GOT3 (cell line): ENCODE data around the gene CARM1.
"Not testable (repeated sequence)": the region's sequence is repeated elsewhere in the genome, so short reads cannot be mapped to it uniquely, and the experiment has no call there.

Source experiments
- DNase-seq: peaks from one replicate; lab custom pipeline; 2025; ENCODE audit warnings: mixed read lengths; lab: John Stamatoyannopoulos, UW

The CARM1 gene

DNA sequence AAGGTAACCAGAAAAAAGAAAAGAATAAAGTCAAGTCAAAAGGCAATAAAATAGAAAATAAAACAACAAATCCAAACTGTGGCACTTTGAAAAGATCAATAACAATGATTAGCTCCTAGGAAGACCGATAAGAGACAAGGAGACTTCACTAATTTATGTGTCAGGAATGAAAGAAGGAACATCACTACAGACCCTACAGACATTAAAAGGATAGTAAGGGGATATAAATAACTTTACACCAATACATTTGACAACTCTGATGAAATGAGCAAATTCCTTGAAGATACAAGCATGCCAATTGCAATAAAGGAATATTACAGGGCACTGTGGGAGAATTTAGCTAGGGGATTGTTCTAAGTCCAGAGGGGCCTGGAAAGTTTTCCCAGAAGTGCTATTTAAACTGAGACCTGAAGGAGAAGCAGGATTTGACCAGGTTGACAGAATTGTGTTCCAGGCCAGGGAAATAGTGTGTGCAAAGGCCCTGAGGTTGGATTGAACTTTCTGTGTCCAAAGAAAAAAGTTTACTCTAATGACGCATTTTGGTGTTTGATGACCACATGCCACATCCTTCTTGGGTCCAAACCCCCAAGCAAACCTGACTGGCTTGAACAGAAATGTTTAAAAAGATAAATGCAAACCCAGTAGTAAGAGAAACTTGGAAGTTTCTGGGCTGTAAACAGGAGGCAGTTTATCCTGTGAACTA lies 24.7 kb upstream of the CARM1 start:
- no peak for DNase-seq

DNA sequence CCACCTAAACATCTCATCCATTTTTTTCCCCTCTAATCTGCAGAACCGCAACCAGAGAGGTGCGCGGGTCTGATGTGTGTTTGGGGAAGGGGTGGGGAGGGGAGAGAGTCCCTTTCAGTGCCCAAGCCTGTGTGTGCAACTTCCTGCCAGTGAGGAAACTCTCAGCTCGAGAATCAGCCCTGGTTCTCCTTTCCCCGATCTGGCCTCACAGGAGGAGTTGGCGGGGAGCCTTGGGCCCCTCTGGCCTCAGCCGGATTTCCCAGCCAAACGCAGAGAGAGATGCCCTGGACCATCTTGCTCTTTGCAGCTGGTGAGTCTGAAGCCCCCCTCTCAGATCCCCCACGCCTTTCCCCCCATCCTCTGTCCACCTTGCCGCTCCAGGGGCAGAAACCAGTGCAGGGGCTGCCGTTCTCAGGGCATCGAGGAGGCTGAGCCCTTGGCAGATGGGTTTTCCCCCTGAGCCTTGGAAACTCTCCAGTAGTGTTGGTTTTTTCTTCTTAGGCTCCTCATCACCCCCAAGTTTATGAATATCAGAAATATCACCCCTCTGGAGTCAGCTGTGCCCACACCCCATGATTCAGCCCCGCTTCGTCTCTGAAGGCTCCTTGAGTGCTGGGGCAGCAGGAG lies 23.0 kb upstream of the CARM1 start, which contains the start of gene C19orf38:
Gene C19orf38 (plus strand): TSS at position 186 of the 627 bp plus-strand sequence. CDS start 94 bp downstream, at position 280.
- DNase-seq, result no peak

- no peak for DNase-seq
These were observed 20.7 kb upstream of the CARM1 start for GRCh38 chr19:10850631-10851030.

DNA sequence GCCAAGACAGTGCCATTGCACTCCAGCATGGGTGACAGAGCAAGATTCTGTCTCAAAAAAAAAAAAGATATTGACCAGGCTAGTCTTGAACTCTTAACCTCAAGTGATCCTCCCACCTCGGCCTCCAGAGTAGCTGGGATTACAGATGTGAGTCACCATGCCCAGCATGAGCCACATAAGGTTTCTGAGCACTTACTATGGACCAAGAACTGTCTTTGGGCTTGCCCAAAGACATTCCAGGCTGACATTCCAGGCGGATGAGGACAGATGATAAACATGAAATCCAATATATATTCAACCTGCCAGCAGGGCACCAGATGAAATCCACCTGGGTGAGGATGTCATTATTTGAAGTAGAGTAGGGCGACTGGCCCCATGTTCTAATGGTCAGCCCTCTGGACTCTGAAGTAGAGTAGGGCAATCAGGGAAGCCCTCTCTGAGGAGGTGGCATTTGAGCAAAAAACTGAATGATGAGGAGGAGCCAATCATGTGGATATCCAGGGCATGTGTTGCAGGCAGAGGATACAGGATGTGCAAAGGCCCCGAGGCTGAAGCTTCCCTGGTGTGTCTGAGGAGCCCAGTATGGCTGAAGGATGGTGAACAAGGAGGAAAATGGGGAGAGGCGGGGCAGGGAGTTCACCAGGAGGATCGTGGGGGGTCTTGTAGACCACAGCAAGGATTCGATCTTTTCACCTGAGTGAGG lies 19.1 kb upstream of the CARM1 start:
- no peak for DNase-seq

- no peak for DNase-seq
These were observed 18.4 kb upstream of the CARM1 start for GRCh38 chr19:10852941-10853340.

- DNase-seq, result no peak
These were observed 16.8 kb upstream of the CARM1 start for GRCh38 chr19:10854350-10855089.

DNA sequence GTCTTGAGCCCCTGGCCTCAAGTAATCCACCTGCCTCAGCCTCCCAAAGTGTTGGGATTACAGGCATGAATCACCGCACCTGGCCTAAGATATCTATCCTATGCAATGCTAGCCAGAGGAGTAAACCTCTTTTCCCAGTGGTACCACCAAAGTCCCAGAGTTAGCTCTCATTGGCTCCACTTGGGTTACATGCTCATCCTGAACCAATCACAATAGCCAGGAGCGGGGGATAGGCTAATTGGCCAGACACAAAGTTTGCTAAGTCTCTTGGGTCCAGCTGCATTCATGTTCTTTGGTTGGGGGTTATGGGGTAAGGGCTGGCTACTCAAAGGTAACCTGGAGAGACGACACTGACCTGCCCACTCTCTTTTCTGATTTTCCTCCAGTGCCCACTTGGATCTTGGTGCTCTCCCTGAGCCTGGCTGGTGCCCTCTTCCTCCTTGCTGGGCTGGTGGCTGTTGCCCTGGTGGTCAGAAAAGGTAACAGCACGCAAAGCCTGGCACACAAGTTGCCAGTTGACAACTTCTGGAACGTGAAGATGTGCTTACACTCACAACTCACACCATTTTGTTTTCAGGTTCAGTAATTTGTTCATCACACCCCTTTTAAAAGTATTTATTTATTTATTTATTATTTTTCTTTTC lies 15.4 kb upstream of the CARM1 start:
- DNase-seq, result no peak

DNA sequence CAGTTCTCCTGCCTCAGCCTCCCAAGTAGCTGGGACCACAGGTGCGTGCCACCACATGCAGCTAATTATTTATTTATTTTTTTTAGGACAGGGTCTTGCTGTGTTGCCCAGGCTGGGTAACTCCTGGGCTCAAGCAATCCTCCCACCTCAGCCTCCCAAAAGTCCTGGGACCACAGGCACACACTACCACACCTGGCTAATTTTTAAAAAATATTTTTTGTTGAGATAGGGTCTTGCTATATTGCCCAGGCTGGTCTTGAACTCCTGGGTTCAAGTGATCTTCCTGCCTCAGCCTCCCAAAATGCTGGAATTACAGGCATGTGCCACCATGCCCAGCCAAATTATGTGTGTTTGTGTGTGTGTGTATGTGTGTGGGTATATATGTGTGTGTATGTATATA lies 14.5 kb upstream of the CARM1 start:
- not testable (repeated sequence) for DNase-seq

GRCh38 chr19:10858204-10858828 lies 13.0 kb upstream of the CARM1 start:
- no peak for DNase-seq

DNA sequence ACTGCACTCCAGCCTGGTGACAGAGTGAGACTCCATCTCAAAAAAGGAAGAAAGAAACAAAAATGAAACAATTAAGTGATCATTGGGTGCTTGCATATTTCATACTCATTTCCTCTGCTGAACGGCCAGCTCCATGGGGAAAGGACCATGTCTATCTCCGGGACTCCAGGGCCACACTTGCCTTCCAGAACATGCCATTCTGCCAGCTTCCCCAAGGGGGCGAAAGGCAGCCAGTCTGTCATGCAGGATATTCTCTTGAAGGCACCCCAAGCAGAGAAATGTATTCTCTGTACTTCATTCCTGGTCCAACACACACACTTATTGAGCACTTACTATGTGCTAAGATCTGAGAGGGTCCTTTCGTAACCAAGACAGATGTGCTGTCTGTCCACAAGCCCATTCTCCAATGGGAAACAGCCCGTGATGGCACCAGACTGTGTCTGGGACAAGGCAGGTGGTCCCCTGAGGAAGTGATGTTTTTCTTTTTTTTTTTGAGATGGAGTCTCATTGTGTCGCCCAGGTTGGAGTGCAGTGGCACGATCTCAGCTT lies 10.2 kb upstream of the CARM1 start:
- no peak for DNase-seq

DNA sequence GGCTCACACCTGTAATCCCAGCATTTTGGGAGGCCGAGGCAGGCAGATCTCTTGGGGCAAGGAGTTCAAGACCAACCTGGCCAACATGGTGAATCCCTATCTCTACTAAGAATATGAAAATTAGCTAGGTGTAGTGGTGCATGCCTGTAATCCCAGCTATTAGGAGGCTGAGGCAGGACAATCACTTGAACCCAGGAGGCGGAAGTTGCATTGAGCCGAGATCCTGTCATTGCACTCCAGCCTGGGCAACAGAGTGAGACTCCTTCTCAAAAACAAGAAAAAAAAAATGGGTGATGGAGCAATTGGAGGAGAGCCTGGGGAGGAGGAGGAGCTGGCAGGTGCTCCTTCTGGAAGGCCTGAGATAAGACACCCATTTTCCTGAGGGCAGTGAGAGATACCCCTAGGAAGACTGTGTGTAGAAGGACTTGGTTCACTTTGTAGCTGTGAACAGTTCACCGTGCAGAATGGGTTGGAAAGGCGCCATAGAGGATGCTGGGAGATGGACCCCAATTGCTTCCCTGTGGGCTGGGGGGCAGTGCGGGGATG lies 8.7 kb upstream of the CARM1 start:
- DNase-seq, result no peak

GRCh38 chr19:10863107-10863717 lies 8.1 kb upstream of the CARM1 start:
- no peak for DNase-seq

- peak; percentile 52 for DNase-seq
These were observed 6.8 kb upstream of the CARM1 start for GRCh38 chr19:10864538-10864899.

- no peak for DNase-seq
These were observed 4.9 kb upstream of the CARM1 start for GRCh38 chr19:10866495-10866894.

- no peak for DNase-seq
These were observed 2.3 kb upstream of the CARM1 start for GRCh38 chr19:10868872-10869547.

DNA sequence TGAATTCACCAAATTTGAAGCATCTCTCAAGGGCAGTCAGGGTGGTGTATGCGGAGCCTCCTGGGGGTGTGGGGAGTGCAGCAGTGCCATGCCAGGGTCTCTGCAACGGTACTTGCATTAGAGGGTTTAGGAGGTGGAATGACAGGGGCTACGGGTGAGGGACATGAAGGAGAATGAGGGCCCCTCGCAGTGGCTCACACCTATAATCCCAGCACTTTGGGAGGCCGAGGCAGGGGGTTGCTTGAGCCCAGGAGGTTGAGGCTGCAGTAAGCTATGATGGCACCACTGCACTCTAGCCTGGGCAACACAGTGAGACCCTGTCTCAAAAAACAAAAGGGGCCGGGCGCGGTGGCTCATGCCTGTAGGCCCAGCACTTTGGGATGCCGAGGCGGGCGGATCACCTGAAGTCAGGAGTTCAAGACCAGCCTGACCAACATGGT lies 1.5 kb upstream of the CARM1 start:
- not testable (repeated sequence) for DNase-seq

- no peak for DNase-seq
These were observed 825 bp upstream of the CARM1 start for GRCh38 chr19:10870501-10870954.

DNA sequence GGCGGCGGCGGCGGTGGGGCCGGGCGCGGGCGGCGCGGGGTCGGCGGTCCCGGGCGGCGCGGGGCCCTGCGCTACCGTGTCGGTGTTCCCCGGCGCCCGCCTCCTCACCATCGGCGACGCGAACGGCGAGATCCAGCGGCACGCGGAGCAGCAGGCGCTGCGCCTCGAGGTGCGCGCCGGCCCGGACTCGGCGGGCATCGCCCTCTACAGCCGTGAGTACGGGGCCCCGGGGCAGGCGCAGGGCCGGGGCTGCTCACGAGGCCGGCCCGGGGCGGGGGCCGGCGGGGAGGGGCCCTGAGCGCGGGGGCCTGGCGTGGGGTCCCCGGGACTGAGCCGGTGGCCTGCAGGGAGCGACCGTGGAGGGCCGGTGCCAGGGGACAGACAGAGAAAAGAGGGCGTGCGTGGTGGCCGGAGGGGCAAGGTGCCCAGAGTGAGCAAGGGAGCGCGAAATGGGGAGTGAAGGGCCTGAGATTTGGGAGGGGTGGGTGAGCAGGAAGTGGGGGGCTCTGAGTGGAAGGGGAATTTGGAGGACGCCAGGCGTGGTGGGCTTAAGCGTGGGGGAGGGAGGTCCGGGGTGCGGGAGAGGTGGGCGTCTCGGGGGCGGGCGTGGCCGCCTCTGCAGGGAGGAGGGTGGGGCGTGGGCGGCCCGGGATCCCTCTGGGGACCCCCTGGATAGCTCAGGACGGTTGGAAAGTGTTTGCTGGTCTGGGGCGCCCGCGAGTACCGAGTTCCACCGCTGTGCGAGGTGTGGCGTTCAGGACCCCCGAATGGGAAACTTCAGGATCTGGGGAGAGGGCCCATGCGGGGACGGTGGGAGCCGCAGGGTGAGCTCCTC lies 575 bp downstream of the CARM1 start:
- no peak for DNase-seq
